GM12878 (cell line): ENCODE data around the gene ZNF652.

ENCODE experiments used
- CHD4 ChIP-seq: fragments of 200-600 bp; sonication (generic); IDR thresholded peaks from 2 replicates; pipeline ENCODE4 v1.6.1; 2016; ENCODE audit warnings: mild to moderate bottlenecking
- EZH2 ChIP-seq: IDR thresholded peaks from 2 replicates; pipeline ENCODE4 v1.6.1; 2012; ENCODE audit warnings: low read depth, mild to moderate bottlenecking, control low read depth, inconsistent platforms, low read length, borderline replicate concordance; ENCODE audit not compliant: control insufficient read depth
- POLR2A ChIP-seq: IDR thresholded peaks from 2 replicates; pipeline ENCODE4 v1.6.1; 2011; ENCODE audit warnings: low read depth, mild to moderate bottlenecking, low read length
- SIX5 ChIP-seq: IDR thresholded peaks from 2 replicates; pipeline ENCODE4 v1.6.1; 2011; ENCODE audit warnings: mild to moderate bottlenecking, low read depth, low read length, moderate library complexity; ENCODE audit not compliant: severe bottlenecking
- TAF1 ChIP-seq: IDR thresholded peaks from 2 replicates; pipeline ENCODE4 v1.6.1; 2011; ENCODE audit warnings: mild to moderate bottlenecking, low read depth, low read length, borderline replicate concordance
- TARDBP ChIP-seq: IDR thresholded peaks from 2 replicates; pipeline ENCODE4 v1.6.1; 2016; ENCODE audit warnings: borderline replicate concordance
- TCF7 ChIP-seq: IDR thresholded peaks from 2 replicates; pipeline ENCODE4 v1.6.1; 2014; ENCODE audit warnings: antibody characterized with exemption, borderline replicate concordance
- TF ChIP-seq, protein P1 (sequence below): fragments of 450-650 bp; IDR thresholded peaks from 2 replicates; pipeline ENCODE4 v1.6.1; 2016; ENCODE audit warnings: mild to moderate bottlenecking, moderate library complexity, borderline replicate concordance
- TF ChIP-seq, protein P2 (sequence below), 3 experiments: IDR thresholded peaks in 2 of 3; conservative IDR thresholded peaks in 1 of 3; 2 replicates each; pipeline ENCODE4 v1.5.1; 2011; ENCODE audit warnings: low read depth in 3 of 3, low read length in 3 of 3, mild to moderate bottlenecking in 3 of 3, control low read depth in 2 of 3, moderate library complexity in 2 of 3, inconsistent platforms in 1 of 3, mixed read lengths in 1 of 3; ENCODE audit not compliant: control insufficient read depth in 2 of 3, insufficient read depth in 1 of 3; ENCODE audit errors: extremely low read depth in 1 of 3
- TF ChIP-seq, protein P3 (sequence below): fragments of 450-650 bp; formaldehyde crosslinking; IDR thresholded peaks from 2 replicates; pipeline ENCODE4 v1.5.0; 2022; ENCODE audit warnings: mild to moderate bottlenecking, missing genetic modification characterization
- TF ChIP-seq, protein P4 (sequence below): fragments of 450-650 bp; IDR thresholded peaks from 2 replicates; pipeline ENCODE4 v1.6.1; 2014; ENCODE audit warnings: mild to moderate bottlenecking
- TF ChIP-seq, protein P5 (sequence below): IDR thresholded peaks from 2 replicates; pipeline ENCODE4 v1.6.1; 2012; ENCODE audit warnings: improper control_type of control experiment, low read depth, low read length; ENCODE audit not compliant: insufficient replicate concordance

DNA sequence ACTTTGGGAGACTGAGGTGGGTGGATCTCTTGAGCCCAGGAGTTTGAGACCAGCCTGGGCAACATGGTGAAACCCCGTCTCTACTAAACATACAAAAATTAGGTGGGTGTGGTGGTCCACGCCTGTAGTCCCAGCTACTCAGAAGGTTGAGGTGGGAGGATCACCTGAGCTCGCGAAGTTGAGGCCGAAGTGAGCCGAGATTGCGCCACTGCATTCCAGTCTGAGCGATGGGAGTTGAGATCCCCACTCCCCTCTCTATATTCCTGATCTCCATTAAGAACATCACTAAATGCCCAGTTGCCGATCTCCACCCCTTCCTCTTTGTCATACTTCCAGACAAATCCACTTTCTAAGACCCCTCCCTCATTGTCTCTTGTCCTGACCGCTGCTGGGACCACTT is 24.3 kb upstream of the ZNF652 start:
- TF ChIP-seq, protein P1, sequence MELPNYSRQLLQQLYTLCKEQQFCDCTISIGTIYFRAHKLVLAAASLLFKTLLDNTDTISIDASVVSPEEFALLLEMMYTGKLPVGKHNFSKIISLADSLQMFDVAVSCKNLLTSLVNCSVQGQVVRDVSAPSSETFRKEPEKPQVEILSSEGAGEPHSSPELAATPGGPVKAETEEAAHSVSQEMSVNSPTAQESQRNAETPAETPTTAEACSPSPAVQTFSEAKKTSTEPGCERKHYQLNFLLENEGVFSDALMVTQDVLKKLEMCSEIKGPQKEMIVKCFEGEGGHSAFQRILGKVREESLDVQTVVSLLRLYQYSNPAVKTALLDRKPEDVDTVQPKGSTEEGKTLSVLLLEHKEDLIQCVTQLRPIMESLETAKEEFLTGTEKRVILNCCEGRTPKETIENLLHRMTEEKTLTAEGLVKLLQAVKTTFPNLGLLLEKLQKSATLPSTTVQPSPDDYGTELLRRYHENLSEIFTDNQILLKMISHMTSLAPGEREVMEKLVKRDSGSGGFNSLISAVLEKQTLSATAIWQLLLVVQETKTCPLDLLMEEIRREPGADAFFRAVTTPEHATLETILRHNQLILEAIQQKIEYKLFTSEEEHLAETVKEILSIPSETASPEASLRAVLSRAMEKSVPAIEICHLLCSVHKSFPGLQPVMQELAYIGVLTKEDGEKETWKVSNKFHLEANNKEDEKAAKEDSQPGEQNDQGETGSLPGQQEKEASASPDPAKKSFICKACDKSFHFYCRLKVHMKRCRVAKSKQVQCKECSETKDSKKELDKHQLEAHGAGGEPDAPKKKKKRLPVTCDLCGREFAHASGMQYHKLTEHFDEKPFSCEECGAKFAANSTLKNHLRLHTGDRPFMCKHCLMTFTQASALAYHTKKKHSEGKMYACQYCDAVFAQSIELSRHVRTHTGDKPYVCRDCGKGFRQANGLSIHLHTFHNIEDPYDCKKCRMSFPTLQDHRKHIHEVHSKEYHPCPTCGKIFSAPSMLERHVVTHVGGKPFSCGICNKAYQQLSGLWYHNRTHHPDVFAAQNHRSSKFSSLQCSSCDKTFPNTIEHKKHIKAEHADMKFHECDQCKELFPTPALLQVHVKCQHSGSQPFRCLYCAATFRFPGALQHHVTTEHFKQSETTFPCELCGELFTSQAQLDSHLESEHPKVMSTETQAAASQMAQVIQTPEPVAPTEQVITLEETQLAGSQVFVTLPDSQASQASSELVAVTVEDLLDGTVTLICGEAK: no peak
- TF ChIP-seq, protein P2, sequence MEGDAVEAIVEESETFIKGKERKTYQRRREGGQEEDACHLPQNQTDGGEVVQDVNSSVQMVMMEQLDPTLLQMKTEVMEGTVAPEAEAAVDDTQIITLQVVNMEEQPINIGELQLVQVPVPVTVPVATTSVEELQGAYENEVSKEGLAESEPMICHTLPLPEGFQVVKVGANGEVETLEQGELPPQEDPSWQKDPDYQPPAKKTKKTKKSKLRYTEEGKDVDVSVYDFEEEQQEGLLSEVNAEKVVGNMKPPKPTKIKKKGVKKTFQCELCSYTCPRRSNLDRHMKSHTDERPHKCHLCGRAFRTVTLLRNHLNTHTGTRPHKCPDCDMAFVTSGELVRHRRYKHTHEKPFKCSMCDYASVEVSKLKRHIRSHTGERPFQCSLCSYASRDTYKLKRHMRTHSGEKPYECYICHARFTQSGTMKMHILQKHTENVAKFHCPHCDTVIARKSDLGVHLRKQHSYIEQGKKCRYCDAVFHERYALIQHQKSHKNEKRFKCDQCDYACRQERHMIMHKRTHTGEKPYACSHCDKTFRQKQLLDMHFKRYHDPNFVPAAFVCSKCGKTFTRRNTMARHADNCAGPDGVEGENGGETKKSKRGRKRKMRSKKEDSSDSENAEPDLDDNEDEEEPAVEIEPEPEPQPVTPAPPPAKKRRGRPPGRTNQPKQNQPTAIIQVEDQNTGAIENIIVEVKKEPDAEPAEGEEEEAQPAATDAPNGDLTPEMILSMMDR (IDR thresholded peaks at IDR 0.05 in 2 of 3, conservative IDR thresholded peaks at IDR 0.05 in 1 of 3; ENCODE audit: control insufficient read depth in 2 of 3, extremely low read depth in 1 of 3, insufficient read depth in 1 of 3, low read depth in 3 of 3, low read length in 3 of 3): no peak
- TF ChIP-seq POLR2A (no peak), TARDBP (no peak), SIX5 (no peak), TCF7 (no peak), TAF1 (no peak), EZH2 (no peak), CHD4 (no peak)
- TF ChIP-seq, protein P3, sequence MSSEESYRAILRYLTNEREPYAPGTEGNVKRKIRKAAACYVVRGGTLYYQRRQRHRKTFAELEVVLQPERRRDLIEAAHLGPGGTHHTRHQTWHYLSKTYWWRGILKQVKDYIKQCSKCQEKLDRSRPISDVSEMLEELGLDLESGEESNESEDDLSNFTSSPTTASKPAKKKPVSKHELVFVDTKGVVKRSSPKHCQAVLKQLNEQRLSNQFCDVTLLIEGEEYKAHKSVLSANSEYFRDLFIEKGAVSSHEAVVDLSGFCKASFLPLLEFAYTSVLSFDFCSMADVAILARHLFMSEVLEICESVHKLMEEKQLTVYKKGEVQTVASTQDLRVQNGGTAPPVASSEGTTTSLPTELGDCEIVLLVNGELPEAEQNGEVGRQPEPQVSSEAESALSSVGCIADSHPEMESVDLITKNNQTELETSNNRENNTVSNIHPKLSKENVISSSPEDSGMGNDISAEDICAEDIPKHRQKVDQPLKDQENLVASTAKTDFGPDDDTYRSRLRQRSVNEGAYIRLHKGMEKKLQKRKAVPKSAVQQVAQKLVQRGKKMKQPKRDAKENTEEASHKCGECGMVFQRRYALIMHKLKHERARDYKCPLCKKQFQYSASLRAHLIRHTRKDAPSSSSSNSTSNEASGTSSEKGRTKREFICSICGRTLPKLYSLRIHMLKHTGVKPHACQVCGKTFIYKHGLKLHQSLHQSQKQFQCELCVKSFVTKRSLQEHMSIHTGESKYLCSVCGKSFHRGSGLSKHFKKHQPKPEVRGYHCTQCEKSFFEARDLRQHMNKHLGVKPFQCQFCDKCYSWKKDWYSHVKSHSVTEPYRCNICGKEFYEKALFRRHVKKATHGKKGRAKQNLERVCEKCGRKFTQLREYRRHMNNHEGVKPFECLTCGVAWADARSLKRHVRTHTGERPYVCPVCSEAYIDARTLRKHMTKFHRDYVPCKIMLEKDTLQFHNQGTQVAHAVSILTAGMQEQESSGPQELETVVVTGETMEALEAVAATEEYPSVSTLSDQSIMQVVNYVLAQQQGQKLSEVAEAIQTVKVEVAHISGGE (CRISPR knock-in tag): no peak
- TF ChIP-seq, protein P4, sequence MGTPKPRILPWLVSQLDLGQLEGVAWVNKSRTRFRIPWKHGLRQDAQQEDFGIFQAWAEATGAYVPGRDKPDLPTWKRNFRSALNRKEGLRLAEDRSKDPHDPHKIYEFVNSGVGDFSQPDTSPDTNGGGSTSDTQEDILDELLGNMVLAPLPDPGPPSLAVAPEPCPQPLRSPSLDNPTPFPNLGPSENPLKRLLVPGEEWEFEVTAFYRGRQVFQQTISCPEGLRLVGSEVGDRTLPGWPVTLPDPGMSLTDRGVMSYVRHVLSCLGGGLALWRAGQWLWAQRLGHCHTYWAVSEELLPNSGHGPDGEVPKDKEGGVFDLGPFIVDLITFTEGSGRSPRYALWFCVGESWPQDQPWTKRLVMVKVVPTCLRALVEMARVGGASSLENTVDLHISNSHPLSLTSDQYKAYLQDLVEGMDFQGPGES: no peak
- TF ChIP-seq, protein P5, sequence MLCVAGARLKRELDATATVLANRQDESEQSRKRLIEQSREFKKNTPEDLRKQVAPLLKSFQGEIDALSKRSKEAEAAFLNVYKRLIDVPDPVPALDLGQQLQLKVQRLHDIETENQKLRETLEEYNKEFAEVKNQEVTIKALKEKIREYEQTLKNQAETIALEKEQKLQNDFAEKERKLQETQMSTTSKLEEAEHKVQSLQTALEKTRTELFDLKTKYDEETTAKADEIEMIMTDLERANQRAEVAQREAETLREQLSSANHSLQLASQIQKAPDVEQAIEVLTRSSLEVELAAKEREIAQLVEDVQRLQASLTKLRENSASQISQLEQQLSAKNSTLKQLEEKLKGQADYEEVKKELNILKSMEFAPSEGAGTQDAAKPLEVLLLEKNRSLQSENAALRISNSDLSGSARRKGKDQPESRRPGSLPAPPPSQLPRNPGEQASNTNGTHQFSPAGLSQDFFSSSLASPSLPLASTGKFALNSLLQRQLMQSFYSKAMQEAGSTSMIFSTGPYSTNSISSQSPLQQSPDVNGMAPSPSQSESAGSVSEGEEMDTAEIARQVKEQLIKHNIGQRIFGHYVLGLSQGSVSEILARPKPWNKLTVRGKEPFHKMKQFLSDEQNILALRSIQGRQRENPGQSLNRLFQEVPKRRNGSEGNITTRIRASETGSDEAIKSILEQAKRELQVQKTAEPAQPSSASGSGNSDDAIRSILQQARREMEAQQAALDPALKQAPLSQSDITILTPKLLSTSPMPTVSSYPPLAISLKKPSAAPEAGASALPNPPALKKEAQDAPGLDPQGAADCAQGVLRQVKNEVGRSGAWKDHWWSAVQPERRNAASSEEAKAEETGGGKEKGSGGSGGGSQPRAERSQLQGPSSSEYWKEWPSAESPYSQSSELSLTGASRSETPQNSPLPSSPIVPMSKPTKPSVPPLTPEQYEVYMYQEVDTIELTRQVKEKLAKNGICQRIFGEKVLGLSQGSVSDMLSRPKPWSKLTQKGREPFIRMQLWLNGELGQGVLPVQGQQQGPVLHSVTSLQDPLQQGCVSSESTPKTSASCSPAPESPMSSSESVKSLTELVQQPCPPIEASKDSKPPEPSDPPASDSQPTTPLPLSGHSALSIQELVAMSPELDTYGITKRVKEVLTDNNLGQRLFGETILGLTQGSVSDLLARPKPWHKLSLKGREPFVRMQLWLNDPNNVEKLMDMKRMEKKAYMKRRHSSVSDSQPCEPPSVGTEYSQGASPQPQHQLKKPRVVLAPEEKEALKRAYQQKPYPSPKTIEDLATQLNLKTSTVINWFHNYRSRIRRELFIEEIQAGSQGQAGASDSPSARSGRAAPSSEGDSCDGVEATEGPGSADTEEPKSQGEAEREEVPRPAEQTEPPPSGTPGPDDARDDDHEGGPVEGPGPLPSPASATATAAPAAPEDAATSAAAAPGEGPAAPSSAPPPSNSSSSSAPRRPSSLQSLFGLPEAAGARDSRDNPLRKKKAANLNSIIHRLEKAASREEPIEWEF: no peak
